HL-60 (cell line): Measurements from ENCODE around the gene FBXW9.

Source experiments
- GABPA ChIP-seq: IDR thresholded peaks from 2 replicates; pipeline ENCODE4 v1.6.1; 2012; ENCODE audit warnings: low read depth
- POLR2AphosphoS5 ChIP-seq: IDR thresholded peaks from 2 replicates; pipeline ENCODE4 v1.6.1; 2012; ENCODE audit warnings: low read depth
- TF ChIP-seq, protein P1 (sequence below): IDR thresholded peaks from one replicate; pipeline ENCODE4 v1.5.1; 2011; ENCODE audit warnings: low read length, control low read depth, inconsistent platforms; ENCODE audit not compliant: insufficient read depth
- TF ChIP-seq, protein P2 (sequence below): IDR thresholded peaks from 2 replicates; pipeline ENCODE4 v1.6.1; 2012; ENCODE audit warnings: low read depth; ENCODE audit not compliant: insufficient replicate concordance

- TF ChIP-seq, protein P1, sequence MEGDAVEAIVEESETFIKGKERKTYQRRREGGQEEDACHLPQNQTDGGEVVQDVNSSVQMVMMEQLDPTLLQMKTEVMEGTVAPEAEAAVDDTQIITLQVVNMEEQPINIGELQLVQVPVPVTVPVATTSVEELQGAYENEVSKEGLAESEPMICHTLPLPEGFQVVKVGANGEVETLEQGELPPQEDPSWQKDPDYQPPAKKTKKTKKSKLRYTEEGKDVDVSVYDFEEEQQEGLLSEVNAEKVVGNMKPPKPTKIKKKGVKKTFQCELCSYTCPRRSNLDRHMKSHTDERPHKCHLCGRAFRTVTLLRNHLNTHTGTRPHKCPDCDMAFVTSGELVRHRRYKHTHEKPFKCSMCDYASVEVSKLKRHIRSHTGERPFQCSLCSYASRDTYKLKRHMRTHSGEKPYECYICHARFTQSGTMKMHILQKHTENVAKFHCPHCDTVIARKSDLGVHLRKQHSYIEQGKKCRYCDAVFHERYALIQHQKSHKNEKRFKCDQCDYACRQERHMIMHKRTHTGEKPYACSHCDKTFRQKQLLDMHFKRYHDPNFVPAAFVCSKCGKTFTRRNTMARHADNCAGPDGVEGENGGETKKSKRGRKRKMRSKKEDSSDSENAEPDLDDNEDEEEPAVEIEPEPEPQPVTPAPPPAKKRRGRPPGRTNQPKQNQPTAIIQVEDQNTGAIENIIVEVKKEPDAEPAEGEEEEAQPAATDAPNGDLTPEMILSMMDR: no peak
- TF ChIP-seq POLR2AphosphoS5 (0 out of 2 replicates have a peak, but pooled peaks have one; percentile 8), GABPA (no peak)
- TF ChIP-seq, protein P2, sequence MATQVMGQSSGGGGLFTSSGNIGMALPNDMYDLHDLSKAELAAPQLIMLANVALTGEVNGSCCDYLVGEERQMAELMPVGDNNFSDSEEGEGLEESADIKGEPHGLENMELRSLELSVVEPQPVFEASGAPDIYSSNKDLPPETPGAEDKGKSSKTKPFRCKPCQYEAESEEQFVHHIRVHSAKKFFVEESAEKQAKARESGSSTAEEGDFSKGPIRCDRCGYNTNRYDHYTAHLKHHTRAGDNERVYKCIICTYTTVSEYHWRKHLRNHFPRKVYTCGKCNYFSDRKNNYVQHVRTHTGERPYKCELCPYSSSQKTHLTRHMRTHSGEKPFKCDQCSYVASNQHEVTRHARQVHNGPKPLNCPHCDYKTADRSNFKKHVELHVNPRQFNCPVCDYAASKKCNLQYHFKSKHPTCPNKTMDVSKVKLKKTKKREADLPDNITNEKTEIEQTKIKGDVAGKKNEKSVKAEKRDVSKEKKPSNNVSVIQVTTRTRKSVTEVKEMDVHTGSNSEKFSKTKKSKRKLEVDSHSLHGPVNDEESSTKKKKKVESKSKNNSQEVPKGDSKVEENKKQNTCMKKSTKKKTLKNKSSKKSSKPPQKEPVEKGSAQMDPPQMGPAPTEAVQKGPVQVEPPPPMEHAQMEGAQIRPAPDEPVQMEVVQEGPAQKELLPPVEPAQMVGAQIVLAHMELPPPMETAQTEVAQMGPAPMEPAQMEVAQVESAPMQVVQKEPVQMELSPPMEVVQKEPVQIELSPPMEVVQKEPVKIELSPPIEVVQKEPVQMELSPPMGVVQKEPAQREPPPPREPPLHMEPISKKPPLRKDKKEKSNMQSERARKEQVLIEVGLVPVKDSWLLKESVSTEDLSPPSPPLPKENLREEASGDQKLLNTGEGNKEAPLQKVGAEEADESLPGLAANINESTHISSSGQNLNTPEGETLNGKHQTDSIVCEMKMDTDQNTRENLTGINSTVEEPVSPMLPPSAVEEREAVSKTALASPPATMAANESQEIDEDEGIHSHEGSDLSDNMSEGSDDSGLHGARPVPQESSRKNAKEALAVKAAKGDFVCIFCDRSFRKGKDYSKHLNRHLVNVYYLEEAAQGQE: no peak
These were observed 30.0 kb downstream of the FBXW9 start, which contains the start of the genes MAN2B1 and WDR83 for GRCh38 chr19:12666265-12667048.
